DMS53 treated with DMSO at 0.1 percent for 48 hours (cell line): ENCODE data around the gene COG3.
A peak's percentile ranks its signal among the peaks of the same experiment; 100 is the strongest.

ENCODE experiments used
- DNase-seq: peaks from one replicate; lab custom pipeline; 2025; ENCODE audit not compliant: unreplicated experiment; lab: John Stamatoyannopoulos, UW

Gene COG3

DNA sequence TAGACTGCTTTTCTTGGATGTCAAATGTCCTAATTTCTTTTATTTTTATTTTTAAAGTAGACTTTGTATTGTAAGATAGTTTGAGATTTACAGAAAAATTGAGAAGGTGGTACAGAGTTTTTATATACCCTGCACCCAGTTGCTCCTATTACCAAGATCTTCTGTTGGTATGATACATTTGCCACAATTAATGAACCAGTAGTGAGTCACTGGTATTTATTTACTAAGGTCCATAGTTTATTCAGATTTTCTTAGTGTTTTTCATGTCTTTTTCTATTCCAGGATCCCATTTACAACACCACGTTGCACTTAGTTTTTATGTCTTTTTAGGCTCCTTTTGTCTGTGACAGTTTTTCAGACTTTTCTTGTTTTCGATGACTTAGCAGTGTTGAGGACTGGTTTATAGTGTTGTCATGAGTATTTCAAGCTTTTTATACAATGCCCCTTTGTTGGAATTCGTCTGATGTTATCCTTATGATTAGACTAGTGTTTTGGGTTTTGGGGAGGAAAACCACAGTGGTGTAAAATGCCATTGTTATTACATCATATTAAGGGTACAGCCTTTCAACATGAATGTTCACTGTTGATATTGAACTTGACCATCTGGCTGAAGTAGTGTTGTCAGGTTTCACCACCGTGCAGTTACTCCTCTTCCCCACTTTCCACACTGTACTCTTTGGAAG lies 35.9 kb downstream of the COG3 start:
- no peak for DNase-seq

DNA sequence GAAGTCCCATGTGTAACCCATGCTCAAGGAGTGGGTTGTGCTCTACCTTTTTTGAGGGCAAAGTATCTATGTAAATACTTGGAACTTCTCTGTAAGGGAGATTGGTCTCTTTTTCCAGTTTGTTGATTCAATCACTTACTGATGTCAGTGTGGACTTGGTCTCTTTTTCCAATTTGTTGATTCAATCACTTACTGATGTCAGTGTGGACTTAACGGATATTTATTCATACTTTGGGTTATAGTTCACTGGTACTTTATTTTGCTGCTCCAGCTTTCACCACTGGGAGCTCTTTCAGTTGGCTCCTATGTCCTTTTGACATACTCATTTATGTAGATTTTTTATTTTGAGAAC lies 36.4 kb downstream of the COG3 start:
- DNase-seq: no peak

DNA sequence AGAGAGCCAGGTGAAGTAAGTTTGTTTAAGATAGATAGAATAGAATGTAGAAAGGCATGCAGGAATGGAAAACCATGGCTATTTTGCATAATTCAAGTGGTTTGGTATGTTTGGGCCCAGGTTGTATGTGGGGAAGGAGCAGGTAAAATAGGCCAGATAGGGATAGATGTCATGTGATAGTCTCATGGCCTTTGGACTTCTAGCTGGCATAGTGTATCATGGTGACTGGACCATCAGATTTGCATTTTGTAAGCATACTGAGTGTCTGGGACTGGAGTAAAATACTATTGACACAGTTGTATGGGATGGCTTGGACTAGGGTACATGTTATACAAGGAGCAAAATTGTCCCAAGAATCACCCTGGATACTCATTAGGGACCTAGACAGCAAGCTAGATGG lies 38.9 kb downstream of the COG3 start:
- DNase-seq: no peak

- no peak for DNase-seq
These were observed 42.1 kb downstream of the COG3 start for GRCh38 chr13:45506811-45507210.

- no peak for DNase-seq
These were observed 44.0 kb downstream of the COG3 start for GRCh38 chr13:45508776-45509175.

DNA sequence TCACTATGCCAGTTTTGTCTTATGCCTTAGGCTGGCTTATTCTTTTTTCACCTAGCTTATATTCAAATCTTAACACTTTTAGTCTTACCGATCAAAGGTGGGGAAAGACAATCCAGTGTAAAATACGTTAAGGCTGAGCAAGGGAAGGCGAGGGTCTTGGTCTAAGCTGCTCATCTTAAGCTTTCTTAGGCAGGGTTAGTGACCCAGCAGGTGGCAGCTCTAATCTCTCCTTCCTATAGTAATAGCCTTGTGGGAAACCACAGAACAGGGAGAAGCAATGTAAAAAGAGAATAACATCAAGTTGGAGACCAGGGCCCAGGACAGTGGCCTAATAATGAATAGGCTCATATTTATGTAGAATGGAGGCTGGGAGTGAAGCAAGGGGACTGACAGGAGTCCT lies 45.9 kb downstream of the COG3 start:
- DNase-seq: no peak

- DNase-seq: peak; percentile 69
These were observed 46.8 kb downstream of the COG3 start for GRCh38 chr13:45511310-45512097.

- DNase-seq: no peak
These were observed 47.4 kb downstream of the COG3 start for GRCh38 chr13:45512098-45512496.

DNA sequence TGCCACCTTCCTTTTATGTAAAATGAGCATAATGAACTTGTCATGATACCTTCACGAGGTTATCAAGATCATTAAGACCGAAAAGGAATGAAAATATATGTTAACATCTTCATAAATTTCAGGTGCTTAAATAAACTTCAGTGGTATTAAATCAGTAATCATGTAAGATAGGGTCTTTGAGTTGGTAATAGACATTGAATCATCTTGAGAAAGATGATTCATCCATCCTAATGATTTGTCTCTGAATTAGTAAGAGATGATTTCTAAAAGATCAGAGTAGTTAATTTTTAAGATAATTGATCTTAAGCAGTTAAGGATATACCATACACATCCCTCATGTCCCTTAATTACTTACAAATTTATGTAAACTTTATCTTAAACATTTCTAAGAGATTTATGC lies 52.0 kb downstream of the COG3 start:
- no peak for DNase-seq

DNA sequence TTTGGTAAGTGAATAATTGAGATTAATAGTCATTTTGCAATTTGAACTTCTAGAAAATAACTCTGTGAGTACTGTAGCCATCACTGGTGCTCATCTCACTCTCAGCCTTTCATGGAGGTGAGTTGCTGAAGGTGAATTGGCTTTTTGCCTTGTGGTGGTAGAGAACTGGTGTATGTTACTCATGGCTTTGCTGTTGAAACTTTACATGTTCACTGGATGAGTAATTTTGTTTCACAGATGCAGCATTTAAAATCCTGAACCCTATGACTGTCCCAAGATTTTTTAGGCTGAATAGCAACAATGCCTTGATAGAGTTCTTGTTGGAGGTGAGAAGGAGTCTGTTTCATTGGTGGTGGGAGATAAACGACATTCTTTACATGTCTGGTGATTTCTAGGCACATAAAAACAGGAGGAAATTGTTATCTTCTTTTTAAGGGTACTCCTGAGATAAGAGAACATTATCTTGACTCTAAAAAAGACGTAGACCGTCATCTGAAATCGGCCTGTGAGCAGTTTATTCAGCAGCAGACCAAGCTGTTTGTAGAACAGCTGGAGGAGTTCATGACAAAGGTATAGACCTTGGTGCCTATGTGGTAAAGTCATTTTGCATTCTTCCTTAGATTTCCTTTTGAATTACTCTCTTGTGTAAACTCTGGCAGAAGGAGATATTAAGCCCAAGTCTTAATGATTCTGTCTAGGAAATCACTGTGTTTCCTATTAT lies 53.9 kb downstream of the COG3 start:
- no peak for DNase-seq

GRCh38 chr13:45519493-45519892 lies 54.8 kb downstream of the COG3 start:
- DNase-seq: no peak

- DNase-seq: no peak
These were observed 56.6 kb downstream of the COG3 start for GRCh38 chr13:45521297-45521696.

DNA sequence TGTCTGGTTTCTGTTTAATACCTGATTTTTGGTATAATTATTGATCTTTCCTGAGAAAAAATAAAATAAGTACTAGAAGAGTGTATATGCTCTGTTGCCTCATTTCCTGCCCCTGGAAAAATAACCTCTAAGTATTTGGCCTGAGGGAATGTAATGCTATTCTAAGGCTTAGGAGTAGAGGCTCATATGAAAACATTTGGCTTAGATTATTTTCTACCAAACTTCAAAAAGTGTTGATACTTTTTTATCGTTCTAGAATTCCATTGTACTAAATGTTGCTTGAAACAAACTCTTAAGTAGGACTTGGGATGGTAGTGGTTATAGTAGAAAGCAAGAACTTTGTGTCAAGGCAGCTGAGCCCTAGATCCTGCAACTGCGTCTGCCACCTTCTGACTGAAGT lies 57.8 kb downstream of the COG3 start:
- DNase-seq: no peak

DNA sequence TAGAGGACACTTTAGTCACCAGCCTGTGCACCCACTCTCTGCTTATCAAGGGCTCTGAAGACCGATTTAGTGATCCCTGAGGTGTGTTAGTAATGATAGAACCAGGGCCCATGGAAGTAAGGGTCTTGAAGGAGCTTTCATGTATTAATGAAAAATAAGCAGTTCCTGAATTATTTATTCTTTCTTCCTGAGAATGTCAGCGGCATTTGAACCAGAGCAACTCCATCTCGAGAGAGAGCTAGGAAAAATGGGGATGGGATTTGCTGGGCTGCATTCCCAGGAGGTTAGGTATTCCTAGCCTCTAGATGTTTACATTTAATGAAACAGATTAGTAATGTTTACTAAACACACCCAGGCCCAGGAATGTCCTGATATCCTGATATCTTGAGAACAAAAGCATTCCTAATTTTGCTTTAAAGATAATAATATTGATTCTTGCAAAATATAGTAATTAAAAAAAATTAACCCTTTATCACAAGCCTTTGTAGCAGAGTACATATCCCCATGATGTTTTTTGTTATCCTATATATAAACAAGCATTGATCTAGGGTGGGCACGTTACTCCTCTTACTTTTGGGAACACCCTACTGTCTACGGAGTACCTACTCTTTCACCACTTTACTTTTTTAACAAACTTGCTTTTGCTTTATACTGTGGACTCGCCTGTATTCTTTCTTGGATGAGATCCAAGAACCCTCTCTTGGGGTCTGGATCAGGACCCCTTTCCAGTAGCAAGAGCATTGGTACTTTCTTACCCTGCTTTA lies 63.1 kb downstream of the COG3 start:
- DNase-seq: no peak

GRCh38 chr13:45529758-45530157 lies 65.0 kb downstream of the COG3 start:
- no peak for DNase-seq

DNA sequence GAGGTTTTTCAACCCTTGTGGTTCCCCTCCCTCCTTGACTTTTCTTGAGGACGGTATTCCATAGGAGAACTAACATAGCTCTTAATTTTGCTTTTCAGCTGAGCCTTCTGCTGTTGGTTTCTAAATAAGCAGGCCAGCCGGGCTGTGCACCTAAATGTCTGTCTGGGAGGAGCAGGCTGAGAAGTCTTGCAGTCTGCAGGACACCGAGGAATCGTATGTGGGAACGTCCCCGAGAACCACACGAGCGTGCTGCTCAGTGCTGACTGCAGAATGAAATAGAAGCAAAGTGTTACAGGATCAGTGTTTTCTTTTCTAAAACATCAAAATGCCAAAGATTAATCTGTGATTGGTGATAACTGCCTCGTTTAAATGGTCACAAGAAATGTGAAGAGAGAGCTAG lies 69.9 kb downstream of the COG3 start:
- DNase-seq: no peak

- no peak for DNase-seq
These were observed 71.5 kb downstream of the COG3 start for GRCh38 chr13:45536224-45536623.

GRCh38 chr13:45537516-45537915 lies 72.8 kb downstream of the COG3 start:
- no peak for DNase-seq

GRCh38 chr13:45538382-45538781 lies 73.6 kb downstream of the COG3 start:
- DNase-seq: no peak

GRCh38 chr13:45540195-45540594 lies 75.5 kb downstream of the COG3 start:
- no peak for DNase-seq

DNA sequence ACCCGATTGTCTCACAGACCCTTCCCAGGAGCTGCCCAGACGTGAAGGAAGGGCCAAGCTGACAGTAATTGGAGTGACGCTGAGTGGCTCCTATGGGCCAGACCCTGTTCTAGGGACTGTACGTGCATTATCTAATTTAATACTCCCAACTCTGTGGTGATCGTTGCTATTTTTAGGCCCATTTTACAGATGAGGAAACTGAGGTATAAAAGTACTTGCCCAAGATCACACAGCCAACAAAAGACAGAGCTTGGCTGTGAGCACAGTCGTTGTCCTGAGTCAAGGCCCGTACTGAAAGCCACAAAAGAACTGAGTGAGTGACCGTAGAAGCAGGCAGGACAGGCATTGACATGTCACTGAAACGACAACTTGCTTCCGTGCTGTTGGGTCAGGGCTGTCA lies 76.1 kb downstream of the COG3 start:
- DNase-seq: no peak
